IPS DF 19.7 (cell line): ENCODE data around the gene CH25H.
"Not testable (repeated sequence)": the region's sequence is repeated elsewhere in the genome, so short reads cannot be mapped to it uniquely, and the experiment has no call there.

Source experiments
- DNase-seq: peaks from one replicate; pipeline ENCODE4 v3.0.0-alpha.2; 2013; ENCODE audit warnings: low read depth, low spot score

The CH25H gene

GRCh38 chr10:89201345-89202032 lies 5.6 kb downstream of the CH25H start:
- DNase-seq: no peak

- DNase-seq: no peak
Measured at GRCh38 chr10:89197473-89197872, 9.6 kb downstream of the CH25H start.

- DNase-seq: not testable (repeated sequence)
Measured at GRCh38 chr10:89191301-89191700, 15.8 kb downstream of the CH25H start.

DNA sequence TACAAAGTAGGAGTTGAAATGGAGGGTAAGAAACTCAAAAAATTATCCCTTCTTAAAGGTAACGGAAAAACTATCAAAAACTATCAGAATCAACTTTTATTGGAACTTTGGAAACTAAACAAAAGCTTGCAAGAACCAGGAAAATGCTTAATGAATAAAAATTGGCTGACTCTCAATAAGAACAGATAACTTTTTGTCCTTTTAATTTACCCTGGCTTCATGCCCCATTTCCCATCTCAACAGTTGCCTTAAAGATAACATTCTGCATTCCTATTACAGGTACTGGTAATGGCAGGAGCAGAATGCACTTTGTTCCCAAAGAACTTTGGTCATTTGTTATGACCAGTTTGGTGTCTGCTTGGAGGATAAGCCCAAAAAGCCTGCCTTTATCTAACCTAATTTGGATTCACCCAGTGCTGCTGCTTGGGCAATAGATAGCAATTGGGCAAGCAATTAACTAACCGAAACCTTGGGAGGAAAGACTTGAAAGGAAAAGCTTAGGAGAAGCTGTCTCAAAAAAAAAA lies 17.8 kb downstream of the CH25H start:
- DNase-seq: no peak

DNA sequence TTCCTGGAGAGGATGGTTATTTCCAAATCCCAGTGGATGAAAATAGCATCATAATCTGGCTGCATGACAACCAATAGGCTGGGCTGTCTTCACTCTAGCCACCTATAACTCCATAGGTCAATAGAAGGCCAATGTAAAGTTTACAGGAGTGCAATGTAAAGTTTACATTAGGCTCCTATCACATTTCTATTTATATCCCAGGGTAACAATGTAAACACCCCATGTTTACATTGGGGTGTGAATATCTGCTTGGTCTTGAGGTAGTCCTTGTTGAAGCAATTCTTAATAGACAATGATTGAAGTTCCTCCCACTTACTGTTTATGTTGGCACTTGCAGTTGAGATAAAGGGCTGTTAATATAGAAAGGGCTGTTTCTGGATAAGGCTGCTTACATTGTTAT lies 21.5 kb downstream of the CH25H start:
- no peak for DNase-seq

DNA sequence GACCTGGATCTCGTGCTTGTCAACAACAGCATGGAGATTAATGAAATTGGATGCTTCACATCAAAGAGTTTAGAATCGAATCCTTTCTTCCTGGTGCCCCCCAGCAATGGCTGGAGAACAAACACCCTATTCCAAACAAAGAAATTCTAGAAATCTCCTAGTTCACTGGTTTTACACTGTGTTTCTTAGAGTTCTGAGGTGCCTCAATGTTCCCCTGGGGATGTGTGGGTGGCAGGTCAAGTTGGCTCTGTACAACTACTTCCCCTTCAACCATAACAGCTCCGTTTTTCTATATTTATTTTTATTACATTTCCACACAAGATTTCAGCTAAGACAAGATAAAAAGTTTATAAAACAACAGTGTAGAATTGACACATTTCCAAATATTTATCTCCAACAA lies 22.5 kb downstream of the CH25H start:
- no peak for DNase-seq

DNA sequence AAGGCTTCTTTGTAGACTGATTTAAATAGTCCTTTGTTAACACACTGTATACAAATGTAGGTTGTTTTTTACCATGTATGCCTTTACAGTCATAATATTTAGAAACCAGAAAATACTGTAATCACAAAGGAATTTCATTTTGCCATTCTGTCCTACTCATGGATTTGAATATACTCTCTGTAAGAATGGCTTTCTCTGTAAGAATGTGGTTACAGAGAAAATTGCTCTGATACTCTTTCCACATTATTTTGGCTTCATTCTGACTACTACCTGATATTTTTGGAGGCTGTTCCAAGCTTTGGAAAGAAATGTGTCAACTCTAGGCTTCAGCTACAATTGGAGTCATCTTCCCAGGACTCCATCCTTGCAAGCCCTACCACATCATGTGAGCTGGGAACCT lies 23.5 kb downstream of the CH25H start:
- no peak for DNase-seq

GRCh38 chr10:89182894-89183293 lies 24.2 kb downstream of the CH25H start:
- DNase-seq: no peak

- DNase-seq: no peak
Measured at GRCh38 chr10:89175816-89176215, 31.3 kb downstream of the CH25H start.

DNA sequence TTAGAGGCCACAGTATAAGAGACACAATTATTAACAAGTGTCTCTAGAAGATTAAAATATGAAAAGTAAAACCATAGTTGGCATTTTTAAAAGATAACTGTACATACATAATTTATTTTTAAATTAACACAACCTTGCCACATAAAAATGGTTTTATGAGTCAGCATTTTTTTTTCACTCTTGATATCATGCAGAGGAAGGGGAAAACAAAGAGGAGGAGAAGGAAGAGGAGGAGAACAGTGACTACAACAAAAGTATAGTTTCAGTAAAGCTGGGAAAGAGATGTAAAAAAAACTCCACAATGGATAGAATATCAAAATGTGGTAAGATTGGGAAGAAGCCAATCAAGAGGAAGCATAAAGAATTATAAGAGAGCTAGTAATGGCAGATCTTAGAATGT lies 34.0 kb downstream of the CH25H start:
- DNase-seq: no peak

DNA sequence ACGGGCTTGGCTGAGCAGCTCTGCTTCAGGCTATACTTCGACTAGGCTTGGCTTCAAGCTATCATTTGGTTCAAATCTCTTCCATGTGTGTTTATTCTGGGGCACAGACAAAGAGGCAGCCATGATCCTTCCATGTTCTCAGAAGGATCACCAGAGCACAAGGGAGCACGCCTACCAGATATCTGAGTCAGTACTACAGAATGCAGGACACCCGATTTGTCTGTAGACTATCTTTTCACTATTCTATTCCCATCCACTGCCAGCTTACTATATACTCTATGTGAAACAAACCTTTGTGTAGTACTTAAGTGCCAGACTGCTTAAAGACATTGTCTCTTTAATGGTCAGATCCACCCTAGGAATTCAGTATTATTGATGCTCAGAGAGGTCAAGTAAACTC lies 35.1 kb downstream of the CH25H start:
- DNase-seq: no peak

DNA sequence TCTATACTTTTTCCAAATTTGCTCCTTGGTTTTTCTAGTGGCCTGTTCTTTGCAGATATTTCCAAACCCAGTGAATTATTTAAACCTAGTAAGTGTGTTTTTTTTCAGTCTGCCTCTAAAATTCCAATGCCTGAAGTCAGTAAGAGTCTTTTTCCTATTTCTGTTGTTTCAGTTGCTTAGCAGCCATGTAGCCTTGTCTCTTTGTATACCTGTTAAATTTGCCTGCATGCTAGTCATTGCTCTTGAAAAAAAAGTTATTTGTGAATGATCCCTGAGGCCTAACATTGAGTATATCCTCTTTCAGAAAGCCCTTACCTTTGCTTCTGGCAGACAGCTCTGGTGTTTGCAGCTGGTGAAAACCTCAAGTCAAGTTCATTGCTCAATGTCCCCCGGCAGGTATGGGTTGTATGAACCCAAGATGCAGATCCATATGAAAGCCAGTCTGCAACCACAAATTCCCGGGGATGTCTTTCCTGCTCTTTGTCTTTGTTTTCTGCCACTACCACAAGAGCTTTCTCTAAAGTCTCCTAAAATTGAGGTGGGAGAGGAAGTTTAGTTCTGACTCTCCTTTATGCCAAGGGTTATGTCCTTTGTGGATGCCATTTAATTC lies 35.7 kb downstream of the CH25H start:
- no peak for DNase-seq

- DNase-seq: not testable (repeated sequence)
Measured at GRCh38 chr10:89168354-89168900, 38.7 kb downstream of the CH25H start.

DNA sequence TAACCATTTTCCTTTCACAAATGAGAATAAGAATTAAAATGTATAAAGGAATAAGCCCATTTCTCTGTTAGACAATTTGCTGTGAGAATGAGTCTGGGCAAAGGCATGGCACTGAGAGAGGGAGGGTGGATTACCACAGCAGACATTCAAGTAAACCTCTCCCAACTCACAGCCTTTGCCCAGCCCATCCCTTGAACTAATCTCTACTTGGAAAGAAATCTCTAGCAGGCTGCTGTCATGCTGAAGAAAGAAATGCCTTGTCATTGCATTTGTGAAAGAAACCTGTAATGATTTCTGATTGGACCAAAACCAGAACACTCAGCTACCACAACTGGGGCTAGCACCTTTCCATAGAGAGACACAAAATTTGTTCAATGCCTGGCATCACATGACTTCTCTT lies 39.2 kb downstream of the CH25H start:
- no peak for DNase-seq

DNA sequence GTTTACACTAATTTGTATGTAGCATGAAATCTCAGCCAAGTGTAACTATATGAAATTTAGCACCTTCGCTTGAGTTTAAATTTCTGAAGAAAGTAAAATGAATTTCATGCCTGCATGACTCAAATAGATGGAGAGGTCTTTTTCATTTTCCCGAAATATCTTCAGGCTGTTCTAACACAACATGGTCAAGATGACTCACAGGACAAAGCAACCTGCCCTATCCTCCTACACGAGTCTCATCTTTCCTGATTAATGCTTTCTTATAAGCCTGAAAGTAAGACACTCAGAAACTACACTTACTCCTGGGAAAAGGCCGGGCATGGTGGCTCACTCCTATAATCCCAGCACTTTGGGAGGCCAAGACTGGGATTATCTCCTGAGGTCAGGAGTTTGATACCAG lies 41.2 kb downstream of the CH25H start:
- no peak for DNase-seq

DNA sequence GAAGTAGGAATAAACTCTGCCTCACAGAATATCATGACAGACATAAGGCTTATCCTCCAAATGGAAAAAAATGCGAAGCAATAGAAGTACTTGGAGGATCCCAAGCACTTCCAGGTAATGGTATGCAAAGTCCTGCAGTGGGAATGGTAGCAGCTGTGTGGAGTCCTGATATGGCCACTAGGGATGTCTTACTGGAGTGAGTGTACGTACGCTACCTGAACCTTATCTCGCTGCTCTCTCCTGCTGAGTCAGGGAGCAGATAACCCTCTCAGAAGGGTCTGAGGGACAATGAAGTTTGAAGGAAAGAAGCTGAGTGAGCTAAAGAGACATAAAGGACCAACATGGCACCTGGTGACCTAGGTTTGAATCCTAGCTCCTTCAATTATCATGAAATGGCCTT lies 42.2 kb downstream of the CH25H start:
- DNase-seq: no peak

DNA sequence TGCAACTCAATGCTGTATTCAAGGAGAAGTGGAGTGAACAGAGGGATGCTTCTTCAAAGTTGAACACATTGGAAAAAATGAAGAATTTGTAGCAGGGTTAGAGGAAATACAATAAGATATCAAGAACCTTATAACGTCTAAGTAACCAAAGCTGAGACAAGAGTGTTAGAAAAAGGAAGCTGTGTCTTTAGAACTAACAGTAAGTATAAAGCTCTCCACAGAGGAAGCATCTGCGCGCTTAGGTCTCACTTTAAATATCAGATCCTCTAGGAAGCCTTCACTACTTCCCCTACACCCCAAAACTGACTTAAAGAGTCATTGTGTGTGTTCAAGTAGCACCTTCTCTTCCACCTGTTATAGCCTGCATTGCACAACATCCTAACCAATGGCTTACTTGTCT lies 43.0 kb downstream of the CH25H start:
- no peak for DNase-seq

DNA sequence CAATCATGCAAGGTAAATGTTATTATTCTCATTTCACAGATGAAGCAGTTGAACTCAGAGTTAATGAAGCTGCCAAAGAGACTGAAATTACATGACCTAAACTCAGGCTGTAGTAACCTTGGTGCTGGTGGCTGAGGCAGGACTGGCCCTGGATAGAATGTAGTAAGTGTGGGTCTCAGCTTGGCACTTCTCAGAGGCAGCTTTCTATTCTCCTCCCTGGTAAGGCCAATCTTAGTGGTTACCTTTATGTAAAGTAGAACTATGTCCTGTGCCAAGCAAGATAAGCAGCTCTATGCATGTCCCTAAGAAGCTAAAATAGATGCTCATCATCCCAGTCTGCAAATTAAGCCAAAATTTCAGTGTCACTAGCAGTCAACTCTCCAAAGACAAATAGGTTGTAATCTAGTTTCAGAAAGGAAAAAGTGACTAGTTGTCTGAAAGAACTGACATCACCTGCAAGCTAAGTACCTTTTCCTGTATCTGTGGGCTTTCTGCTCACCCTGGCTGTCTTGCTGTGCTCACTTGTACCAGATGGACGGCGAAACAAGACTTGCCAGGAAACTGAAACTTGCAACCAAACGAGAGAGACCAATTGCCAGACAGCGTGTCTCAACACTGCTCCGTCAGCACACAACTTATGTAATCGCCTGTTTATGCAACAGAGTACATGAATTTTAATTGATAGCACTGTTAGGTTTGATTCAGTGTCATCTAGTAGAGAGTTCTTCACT lies 43.7 kb downstream of the CH25H start:
- DNase-seq: no peak

- no peak for DNase-seq
Measured at GRCh38 chr10:89162596-89162995, 44.5 kb downstream of the CH25H start.

DNA sequence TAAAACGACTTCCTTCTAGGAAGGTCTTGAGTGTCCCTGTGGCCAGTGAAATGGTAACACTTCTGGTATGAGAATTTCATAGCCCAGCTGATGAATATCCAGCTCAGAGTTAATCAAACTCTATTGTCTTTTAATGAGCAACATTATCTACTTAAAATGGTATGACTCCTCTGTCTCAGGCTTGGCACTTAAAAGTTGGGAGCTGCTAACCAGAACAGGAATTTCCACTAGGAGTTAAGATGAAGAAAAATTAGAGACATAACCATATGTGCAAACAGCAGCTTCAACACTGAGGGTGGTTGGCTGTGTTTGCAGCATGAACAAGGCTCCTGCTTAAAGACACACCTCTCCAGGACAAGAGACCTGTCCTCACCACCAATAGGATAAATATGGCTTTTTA lies 46.8 kb downstream of the CH25H start:
- DNase-seq: no peak

GRCh38 chr10:89159761-89160160 lies 47.4 kb downstream of the CH25H start:
- DNase-seq: no peak

GRCh38 chr10:89159316-89159715 lies 47.8 kb downstream of the CH25H start:
- no peak for DNase-seq

GRCh38 chr10:89158446-89158845 lies 48.7 kb downstream of the CH25H start:
- DNase-seq: no peak
